Neuronal stem cell (in vitro differentiated cells): Measurements from ENCODE around the gene CAST.

Source experiments
- DNase-seq: peaks from one replicate; pipeline ENCODE4 v3.0.0-alpha.2; 2013; ENCODE audit warnings: low spot score
- H2AFZ ChIP-seq: one replicate; pipeline ENCODE4 v1.6.1; 2013; ENCODE audit warnings: mild to moderate bottlenecking, low read length, inconsistent platforms
- H2AK5ac ChIP-seq: 2 replicates; pipeline ENCODE4 v1.6.1; 2013; ENCODE audit warnings: low read depth, mild to moderate bottlenecking, inconsistent platforms, low read length, moderate library complexity, mixed read lengths
- H2BK120ac ChIP-seq: 2 replicates; pipeline ENCODE4 v1.6.1; 2013; ENCODE audit warnings: low read depth, mild to moderate bottlenecking, inconsistent platforms, low read length, moderate library complexity, mixed read lengths
- H2BK12ac ChIP-seq: one replicate; pipeline ENCODE4 v1.6.1; 2013; ENCODE audit warnings: low read length, inconsistent platforms
- H2BK15ac ChIP-seq: 2 replicates; pipeline ENCODE4 v1.6.1; 2013; ENCODE audit warnings: mild to moderate bottlenecking, low read length, inconsistent platforms, mixed read lengths
- H2BK5ac ChIP-seq: one replicate; pipeline ENCODE4 v1.6.1; 2013; ENCODE audit warnings: inconsistent platforms, mild to moderate bottlenecking, low read length, moderate library complexity
- H3K14ac ChIP-seq: one replicate; pipeline ENCODE4 v1.6.1; 2013; ENCODE audit warnings: low read length, inconsistent platforms
- H3K18ac ChIP-seq: 2 replicates; pipeline ENCODE4 v1.6.1; 2013; ENCODE audit warnings: low read length, inconsistent platforms
- H3K23ac ChIP-seq: 2 replicates; pipeline ENCODE4 v1.6.1; 2013; ENCODE audit warnings: low read depth, mild to moderate bottlenecking, mixed read lengths, low read length, inconsistent platforms; ENCODE audit not compliant: poor library complexity
- H3K27ac ChIP-seq: replicated peaks from 3 replicates; pipeline ENCODE4 v1.5.1; 2013; ENCODE audit warnings: low read length, inconsistent platforms
- H3K27me3 ChIP-seq, 3 experiments: 2 replicates each; pipeline ENCODE4 v1.6.1; 2013; ENCODE audit warnings: low read length in 3 of 3, mild to moderate bottlenecking in 2 of 3, inconsistent platforms in 1 of 3, low read depth in 1 of 3, mixed read lengths in 1 of 3, moderate library complexity in 1 of 3; ENCODE audit not compliant: control insufficient read depth in 3 of 3, insufficient read depth in 3 of 3
- H3K36me3 ChIP-seq, 2 donors: replicated peaks in 1 of 2; 2 replicates each; pipeline ENCODE4 v1.6.1; 2013; ENCODE audit warnings: low read length in 2 of 2; ENCODE audit not compliant: control insufficient read depth in 2 of 2, insufficient read depth in 2 of 2
- H3K4ac ChIP-seq: 2 replicates; pipeline ENCODE4 v1.6.1; 2013; ENCODE audit warnings: inconsistent platforms, mild to moderate bottlenecking, low read length, moderate library complexity
- H3K4me1 ChIP-seq, 2 donors: 1 replicate in 1 of 2; 2 replicates in 1 of 2; pipeline ENCODE4 v1.6.1; 2013; ENCODE audit warnings: low read length in 2 of 2, low read depth in 1 of 2; ENCODE audit not compliant: control insufficient read depth in 2 of 2, insufficient read depth in 1 of 2
- H3K4me2 ChIP-seq: one replicate; pipeline ENCODE4 v1.6.1; 2013; ENCODE audit warnings: mild to moderate bottlenecking, low read length, inconsistent platforms; ENCODE audit not compliant: insufficient read depth, poor library complexity, severe bottlenecking
- H3K4me3 ChIP-seq, 2 donors: 2 replicates each; pipeline ENCODE4 v1.5.1; 2013; ENCODE audit warnings: low read length in 2 of 2, mild to moderate bottlenecking in 2 of 2, inconsistent platforms in 1 of 2, moderate library complexity in 1 of 2
- H3K79me1 ChIP-seq: one replicate; pipeline ENCODE4 v1.6.1; 2013; ENCODE audit warnings: low read depth, mild to moderate bottlenecking, inconsistent platforms, low read length, moderate library complexity
- H3K9ac ChIP-seq: one replicate; pipeline ENCODE4 v1.6.1; 2013; ENCODE audit warnings: mild to moderate bottlenecking, low read depth, low read length, inconsistent platforms; ENCODE audit not compliant: poor library complexity
- H3K9me3 ChIP-seq, 2 donors: replicated peaks in 1 of 2; 2 replicates each; pipeline versions ENCODE3 to v1.6.1; 2013; ENCODE audit warnings: low read length in 2 of 2, mild to moderate bottlenecking in 2 of 2, inconsistent platforms in 1 of 2, low read depth in 1 of 2, mixed read lengths in 1 of 2, moderate library complexity in 1 of 2; ENCODE audit not compliant: control insufficient read depth in 2 of 2, insufficient read depth in 1 of 2
- H4K8ac ChIP-seq: one replicate; pipeline ENCODE4 v1.6.1; 2013; ENCODE audit warnings: low read depth, mild to moderate bottlenecking, inconsistent platforms, low read length, moderate library complexity
- H4K91ac ChIP-seq: one replicate; pipeline ENCODE4 v1.6.1; 2013; ENCODE audit warnings: low read length, low read depth, mild to moderate bottlenecking, inconsistent platforms; ENCODE audit not compliant: poor library complexity
- WGBS, 2 donors: extraction: QIAGEN DNeasy Blood & Tissue Kit; methylation state at CpG; one replicate each; pipeline ENCODE4 v1.1.7; 2013; ENCODE audit warnings: missing lambda C conversion rate in 2 of 2, mixed read lengths in 1 of 2; ENCODE audit not compliant: insufficient read length in 2 of 2, insufficient replicate concordance in 1 of 2; ENCODE audit errors: extremely low coverage in 2 of 2; 5-methylcytosine and 5-hydroxymethylcytosine counted together

Gene CAST

DNA sequence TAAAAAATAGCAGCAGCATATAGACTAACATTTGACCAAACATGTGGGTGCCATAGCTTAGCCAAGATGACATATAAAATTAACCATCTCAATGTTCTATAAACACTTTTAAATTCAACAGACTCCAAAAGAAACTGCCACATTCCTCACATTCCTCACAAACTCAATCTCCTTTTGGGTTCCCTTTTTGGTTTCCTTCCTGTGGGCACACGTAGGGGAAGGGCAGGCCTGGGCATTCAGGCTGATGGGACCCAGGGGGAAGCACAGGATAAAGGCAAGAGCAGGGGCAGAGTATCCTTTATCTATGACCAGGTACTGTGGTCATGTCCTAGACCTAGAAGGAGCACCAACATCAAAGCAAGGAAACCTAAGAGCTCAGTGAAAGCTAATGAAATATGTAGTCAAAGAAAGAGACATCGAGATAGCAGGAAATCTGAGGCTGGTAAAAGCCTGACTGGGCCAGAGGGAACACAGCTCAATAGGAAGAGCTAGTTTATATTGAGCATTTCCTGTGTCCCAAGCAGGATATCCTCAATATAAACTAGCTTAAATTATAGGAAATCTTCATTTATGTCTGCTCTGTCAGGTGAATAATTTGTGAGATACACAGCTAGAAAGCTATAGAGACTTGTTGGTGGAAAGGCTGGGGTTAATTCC is 159.2 kb downstream of the CAST start:
- no peak overlapping the region for H3K9ac ChIP-seq
- H4K91ac ChIP-seq: no peak overlapping the region
- no peak overlapping the region for H3K18ac ChIP-seq
- H3K4me1 ChIP-seq: peaks cover 0 to 4% of the 10 kb centered on the region in 2 donors
- no peak overlapping the region for H2BK12ac ChIP-seq
- no peak overlapping the region for H2AFZ ChIP-seq
- no peak overlapping the region for H3K4ac ChIP-seq
- no peak overlapping the region for H3K4me3 ChIP-seq
- no peak overlapping the region for H4K8ac ChIP-seq
- H3K79me1 ChIP-seq: no peaks in the 10 kb centered on the region
- no peak overlapping the region for H3K23ac ChIP-seq
- H3K27ac ChIP-seq: no peak overlapping the region
- H2BK5ac ChIP-seq: no peak overlapping the region
- no peak overlapping the region for H3K14ac ChIP-seq
- H3K36me3 ChIP-seq: no peaks in the 10 kb centered on the region
- no peaks in the 10 kb centered on the region for H3K9me3 ChIP-seq
- DNase-seq: no peak
- WGBS, 2 donors: no CpG with 5 or more reads among the region's 2 CpGs
- H2BK15ac ChIP-seq: no peak overlapping the region
- H2BK120ac ChIP-seq: no peak overlapping the region
- H3K27me3 ChIP-seq: no peaks in the 10 kb centered on the region
- no peak overlapping the region for H2AK5ac ChIP-seq
- H3K4me2 ChIP-seq: no peak overlapping the region

DNA sequence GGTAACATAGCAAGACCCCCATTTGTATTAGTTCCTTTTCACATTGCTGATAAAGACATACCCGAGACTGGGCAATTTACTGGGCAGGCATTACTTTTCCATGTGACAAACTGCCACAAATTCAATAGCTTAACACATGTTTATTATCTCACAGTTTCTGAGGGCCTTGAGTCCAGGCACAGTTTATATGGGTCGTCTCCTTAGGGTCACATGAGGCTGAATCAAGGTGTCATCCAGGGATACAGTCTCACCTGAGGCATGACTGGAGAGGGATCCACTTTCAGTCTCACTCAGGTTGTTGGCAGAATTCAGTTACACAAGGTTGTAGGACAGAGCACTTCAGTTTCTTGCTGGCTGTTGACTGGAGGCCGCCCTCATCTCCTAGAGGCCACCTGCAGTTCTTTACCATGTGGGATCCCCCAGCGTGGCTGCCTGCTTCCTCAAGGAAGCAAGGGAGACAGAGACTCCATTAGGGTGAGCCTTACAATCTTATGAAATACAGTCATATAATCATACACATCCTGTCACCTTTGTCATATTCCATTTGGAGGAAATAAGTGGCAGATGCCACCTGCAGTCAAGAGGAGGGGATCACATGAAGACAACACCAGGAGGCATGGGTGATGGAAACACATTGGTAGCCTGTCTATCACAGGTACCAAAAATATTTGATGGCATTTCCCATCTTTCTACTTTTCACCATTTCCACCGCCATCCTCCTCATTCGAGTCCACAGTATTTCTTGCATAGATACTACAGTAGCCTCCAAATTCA is 160.7 kb downstream of the CAST start:
- Histone ChIP-seq H2BK120ac (no peak overlapping the region), H3K79me1 (no peaks in the 10 kb centered on the region), H4K91ac (no peak overlapping the region), H2AK5ac (no peak overlapping the region), H3K27ac (no peak overlapping the region), H3K9me3 (no peaks in the 10 kb centered on the region), H3K18ac (no peak overlapping the region), H2BK12ac (no peak overlapping the region), H3K36me3 (no peaks in the 10 kb centered on the region), H2AFZ (no peak overlapping the region), H3K9ac (no peak overlapping the region), H3K4me2 (no peak overlapping the region), H2BK5ac (no peak overlapping the region), H3K27me3 (no peaks in the 10 kb centered on the region), H4K8ac (no peak overlapping the region), H3K14ac (no peak overlapping the region), H2BK15ac (no peak overlapping the region), H3K4ac (no peak overlapping the region), H3K4me3 (no peak overlapping the region), H3K23ac (no peak overlapping the region), H3K4me1 (peaks cover 0 to 4% of the 10 kb centered on the region in 2 donors)
- no CpG with 5 or more reads among the region's 6 CpGs for WGBS, 2 donors
- no peak for DNase-seq

DNA sequence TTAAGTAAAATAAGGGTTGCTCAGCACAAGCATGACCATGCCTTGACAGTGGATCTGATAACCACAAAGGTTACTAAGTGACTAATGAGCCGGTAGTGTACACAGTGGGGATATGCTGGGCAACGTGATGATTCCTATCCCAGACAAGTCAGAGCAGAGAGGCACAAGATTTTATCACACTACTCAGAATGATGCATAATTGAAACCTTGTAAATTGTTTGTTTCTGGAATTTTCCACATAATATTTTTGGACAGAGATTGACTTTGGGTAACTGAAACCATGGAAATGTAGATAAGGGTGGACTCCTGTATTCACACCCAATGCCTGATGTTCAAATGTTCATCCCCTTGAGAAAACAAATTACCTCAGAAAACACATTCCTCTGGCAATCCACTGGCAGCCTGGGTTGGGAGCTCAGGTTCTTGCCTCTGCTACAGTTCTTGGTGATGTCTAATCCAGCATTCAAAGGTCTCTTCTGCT is 161.8 kb downstream of the CAST start:
- Histone ChIP-seq H4K8ac (no peak overlapping the region), H3K4me1 (peaks cover 0 to 4% of the 10 kb centered on the region in 2 donors), H2BK120ac (no peak overlapping the region), H3K79me1 (no peaks in the 10 kb centered on the region), H3K27ac (no peak overlapping the region), H4K91ac (no peak overlapping the region), H3K4ac (no peak overlapping the region), H3K9me3 (no peaks in the 10 kb centered on the region), H2BK5ac (no peak overlapping the region), H3K23ac (no peak overlapping the region), H3K4me3 (no peak overlapping the region), H2AFZ (no peak overlapping the region), H2BK15ac (no peak overlapping the region), H3K27me3 (no peaks in the 10 kb centered on the region), H3K4me2 (no peak overlapping the region), H3K9ac (no peak overlapping the region), H2BK12ac (no peak overlapping the region), H3K18ac (no peak overlapping the region), H2AK5ac (no peak overlapping the region), H3K36me3 (no peaks in the 10 kb centered on the region), H3K14ac (no peak overlapping the region)
- DNase-seq: no peak
- WGBS, 2 donors: no CpG with 5 or more reads among the region's 2 CpGs
